Measurements from ENCODE around the gene OSBPL2. TPM values are rescaled to one million over a fixed set of nuclear protein-coding genes. Genes with fewer than 3 reads are reported as not detected.

Gene OSBPL2
- total RNA-seq, 3 donors from 2014 or later: 17.5 to 22.5 (median 19.2) TPM

DNA sequence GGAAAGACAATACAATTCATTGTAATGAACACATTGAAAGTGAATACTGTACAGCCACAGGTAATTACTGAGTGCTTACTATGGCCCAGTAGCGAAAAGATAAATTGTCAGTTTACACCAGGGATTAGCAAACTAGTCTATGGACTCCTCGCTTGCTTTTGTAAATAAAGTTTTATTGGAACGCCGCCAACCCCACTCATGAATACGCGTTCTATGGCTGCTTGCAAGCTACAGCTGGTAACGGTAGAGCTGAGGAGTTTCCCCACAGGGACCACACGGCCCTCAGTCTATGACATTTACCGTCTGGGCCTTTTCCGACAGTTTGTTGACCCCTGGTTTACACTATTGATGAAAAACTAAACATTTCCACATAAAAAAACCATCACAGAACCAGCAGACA, 104.6 kb downstream of the OSBPL2 start:
- Mint-ChIP-seq H3K9me3 (no peaks in the 10 kb centered on the region), H3K4me3 (no peak overlapping the region), H3K36me3 (ENCODE audit: insufficient read depth) (no peaks in the 10 kb centered on the region), H3K4me1 (ENCODE audit: low read depth) (no peaks in the 10 kb centered on the region), H3K27me3 (ENCODE audit: low read depth) (no peaks in the 10 kb centered on the region)
- ATAC-seq: no peak
- DNase-seq: no peak

- Mint-ChIP-seq H3K27me3 (ENCODE audit: low read depth) (no peaks in the 10 kb centered on the region), H3K36me3 (ENCODE audit: insufficient read depth) (no peaks in the 10 kb centered on the region), H3K9me3 (peaks cover 4% of the 10 kb centered on the region), H3K4me3 (no peak overlapping the region), H3K4me1 (ENCODE audit: low read depth) (no peaks in the 10 kb centered on the region)
- no peak for ATAC-seq
- DNase-seq: no peak
Observed at GRCh38 chr20:62344092-62344491, 105.8 kb downstream of the OSBPL2 start.

DNA sequence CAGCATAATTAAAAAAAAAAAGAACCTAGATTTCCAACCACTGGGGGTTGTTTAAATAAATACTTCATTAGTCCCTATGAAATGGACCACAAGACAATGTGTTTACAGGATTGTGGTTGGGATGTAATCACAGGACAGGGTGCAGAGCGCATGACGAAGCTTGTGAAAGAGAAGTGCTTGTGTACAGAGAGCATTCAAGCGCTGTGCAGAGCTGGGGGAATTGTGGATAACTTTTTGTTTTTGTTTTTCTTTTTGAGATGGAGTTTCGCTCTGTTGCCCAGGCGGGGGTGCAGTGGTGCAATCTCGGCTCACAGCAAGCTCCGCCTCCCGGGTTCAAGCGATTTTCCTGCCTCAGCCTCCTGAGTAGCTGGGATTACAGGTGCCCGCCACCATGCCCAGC, 106.5 kb downstream of the OSBPL2 start:
- Mint-ChIP-seq H3K4me3 (no peak overlapping the region), H3K4me1 (ENCODE audit: low read depth) (no peaks in the 10 kb centered on the region), H3K27me3 (ENCODE audit: low read depth) (no peaks in the 10 kb centered on the region), H3K9me3 (peaks cover 4% of the 10 kb centered on the region), H3K36me3 (ENCODE audit: insufficient read depth) (no peaks in the 10 kb centered on the region)
- DNase-seq (no peak), ATAC-seq (no peak)

Other genes starting within 250 kb of the OSBPL2 start
- gene TAF4, start 172.6 kb upstream of the OSBPL2 start, total RNA-seq: 10 to 100 TPM; 26.4 to 31.1 (median 27.0) TPM
- gene LSM14B, start 116.0 kb upstream of the OSBPL2 start, total RNA-seq: 10 to 100 TPM; 35.2 to 41.3 (median 40.9) TPM
- 100 to 1,000 TPM; 651 to 699 (median 689) TPM for gene PSMA7, start 95.1 kb upstream of the OSBPL2 start, total RNA-seq
- 10 to 100 TPM; 14.4 to 16.1 (median 14.5) TPM for gene SS18L1, start 94.8 kb upstream of the OSBPL2 start, total RNA-seq
- 10 to 100 TPM; 38.3 to 57.6 (median 49.8) TPM for gene MTG2, start 55.5 kb upstream of the OSBPL2 start, total RNA-seq
- gene HRH3, start 18.2 kb upstream of the OSBPL2 start, total RNA-seq: not detected
- 100 to 1,000 TPM; 259 to 285 (median 274) TPM for gene ADRM1, start 64.5 kb downstream of the OSBPL2 start, total RNA-seq
- gene LAMA5, start 128.8 kb downstream of the OSBPL2 start, total RNA-seq: 1 to 10 TPM in 1 of 3 donors, under 1 TPM in 2; 0.82 to 1.0 (median 0.84) TPM
- 1,000 to 10,000 TPM; 2,653 to 2,730 (median 2,725) TPM for gene RPS21, start 148.6 kb downstream of the OSBPL2 start, total RNA-seq
- 1 to 10 TPM; 6.1 to 7.9 (median 6.9) TPM for gene CABLES2, start 168.8 kb downstream of the OSBPL2 start, total RNA-seq
- not detected for gene RBBP8NL, start 189.0 kb downstream of the OSBPL2 start, total RNA-seq
- gene GATA5, start 237.5 kb downstream of the OSBPL2 start, total RNA-seq: not detected

All from activated T-cell treated with anti-CD3 and anti-CD28 coated beads, Interleukin-2, amount 50 U/mL, for 4 hours (primary cell).